Heart left ventricle (tissue), 16 donors: ENCODE data around the gene SEC14L5. TPM values are rescaled to one million over a fixed set of nuclear protein-coding genes. Genes with fewer than 3 reads are reported as not detected.

Experiments used
- ATAC-seq, 4 donors: fragments of 200-7000 bp; cut with Tn5 transposase; one replicate each; pipeline ENCODE4 v1.9.1; 2020 to 2022; ENCODE audit warnings: moderate library complexity in 4 of 4, mild to moderate bottlenecking in 3 of 4, moderate number of reproducible peaks in 1 of 4
- DNase-seq, 5 donors: peaks; one replicate each; pipeline ENCODE4 v3.0.0-alpha.2; 2020
- H3K27ac ChIP-seq, 12 donors: fragments of 200-600 bp; sonication (generic) in 4 of 12; one replicate each; pipeline versions ENCODE4 v1.5.0 to v1.8.0; 2016 to 2022; ENCODE audit warnings: mild to moderate bottlenecking in 2 of 12
- H3K27me3 ChIP-seq, 9 donors: fragments of 200-600 bp; sonication (generic) in 2 of 9; one replicate each; pipeline versions ENCODE4 v1.5.1 to v1.8.0; 2016 to 2022; ENCODE audit warnings: mild to moderate bottlenecking in 3 of 9
- H3K36me3 ChIP-seq, 9 donors: fragments of 200-600 bp; sonication (generic) in 2 of 9; one replicate each; pipeline versions ENCODE4 v1.5.0 to v1.8.0; 2018 to 2022; ENCODE audit warnings: mild to moderate bottlenecking in 2 of 9
- H3K4me1 ChIP-seq, 12 donors: fragments of 200-600 bp; sonication (generic) in 4 of 12; one replicate each; pipeline versions ENCODE4 v1.5.0 to v1.8.0; 2016 to 2022; ENCODE audit warnings: mild to moderate bottlenecking in 3 of 12
- H3K4me3 ChIP-seq, 12 donors: fragments of 200-600 bp; sonication (generic) in 4 of 12; one replicate each; pipeline versions ENCODE4 v1.5.0 to v1.8.0; 2017 to 2022; ENCODE audit warnings: mild to moderate bottlenecking in 9 of 12, moderate library complexity in 4 of 12
- H3K9me3 ChIP-seq, 12 donors: fragments of 200-600 bp; sonication (generic) in 4 of 12; one replicate each; pipeline versions ENCODE4 v1.5.0 to v1.8.0; 2016 to 2022; ENCODE audit warnings: mild to moderate bottlenecking in 1 of 12
- CTCF ChIP-seq, 12 donors: fragments of 200-600 bp; sonication (generic) in 4 of 12; IDR thresholded peaks; one replicate each; pipeline versions ENCODE4 v1.5.0 to v1.8.0; 2018 to 2022; ENCODE audit warnings: antibody characterized with exemption in 12 of 12, mild to moderate bottlenecking in 5 of 12
- POLR2A ChIP-seq, 2 donors: fragments of 450-650 bp; IDR thresholded peaks; one replicate each; pipeline ENCODE4 v1.6.1; 2017; ENCODE audit warnings: antibody characterized with exemption in 2 of 2, mild to moderate bottlenecking in 2 of 2, moderate library complexity in 2 of 2
- WGBS, 4 donors: extraction: QIAGEN DNeasy Blood & Tissue Kit in 2 of 4; methylation state at CpG; one replicate each; pipeline versions ENCODE4 v1.1.5 to v1.1.7; 2013 to 2018; 5-methylcytosine and 5-hydroxymethylcytosine counted together
- intact Hi-C, 10 donors: fragments of 100-400 bp; cut with DNase I; formaldehyde crosslinking; loops; one replicate each; pipeline versions ENCODE4 v1.11.1 to v1.14.2; 2022
- polyA plus RNA-seq, 2 donors: library from polyadenylated mRNA; stranded (reverse); fragments of 200-250 nt; gene quantifications; one replicate each; pipeline ENCODE4 v1.2.3, GENCODE V29; 2013
- total RNA-seq, 9 donors: library from RNA; depleted of rRNA in 2 of 9; stranded (reverse); fragments of >200 nt in 2 of 9; fragmentation: NEBNext Ultra II Directional in 3 of 9; extraction: Animal tissue kit (Norgen Biotek cat#: 25700) in 3 of 9; gene quantifications; one replicate each; pipeline versions ENCODE4 v1.1.0 to v1.2.4, GENCODE V29; 2016 to 2023
- donor health status: ischemic (EF 13 %, LVEDD 7.1; RV severe dilation, severe dysfunction).
- donor health status: healthy with polysubstance abuse.
- donor health status: DM: no; HTN: yes; CAD: no.
- donor health status: DM: no; HTN: no; CAD: no.
- donor health status: ischemic (EF 25% LVEDD 6.9; RV normal size, moderate dysfunction).
- donor health status: ischemic (EF 25% LVEDD 5.7; RV mildly dilated, moderate dysfunction).
- donor health status: healthy.
- donor health status: DM: yes; HTN: yes; CAD: no.
- donor health status: ischemic (EF 35%, LVEDD 5.7; RV mildly dilated, moderate dysfunction).
- donor health status: nonischemic (EF 11% LVEDD 7.7; RV severe dilation, severe dysfunction).
- donor health status: DM: yes; HTN: yes; CAD: no.
- donor health status: PGD.
- donor health status: ischemic (EF 29% LVEDD 5.4; RV normal size, mild dysfunction).
- donor health status: nonischemic (EF 23%, LVEDD 6.1; RV moderate dilation, normal function).

Gene SEC14L5
- total and polyA plus RNA-seq, 11 donors, result 0.11 to 25.4 (median 5.7) TPM

DNA sequence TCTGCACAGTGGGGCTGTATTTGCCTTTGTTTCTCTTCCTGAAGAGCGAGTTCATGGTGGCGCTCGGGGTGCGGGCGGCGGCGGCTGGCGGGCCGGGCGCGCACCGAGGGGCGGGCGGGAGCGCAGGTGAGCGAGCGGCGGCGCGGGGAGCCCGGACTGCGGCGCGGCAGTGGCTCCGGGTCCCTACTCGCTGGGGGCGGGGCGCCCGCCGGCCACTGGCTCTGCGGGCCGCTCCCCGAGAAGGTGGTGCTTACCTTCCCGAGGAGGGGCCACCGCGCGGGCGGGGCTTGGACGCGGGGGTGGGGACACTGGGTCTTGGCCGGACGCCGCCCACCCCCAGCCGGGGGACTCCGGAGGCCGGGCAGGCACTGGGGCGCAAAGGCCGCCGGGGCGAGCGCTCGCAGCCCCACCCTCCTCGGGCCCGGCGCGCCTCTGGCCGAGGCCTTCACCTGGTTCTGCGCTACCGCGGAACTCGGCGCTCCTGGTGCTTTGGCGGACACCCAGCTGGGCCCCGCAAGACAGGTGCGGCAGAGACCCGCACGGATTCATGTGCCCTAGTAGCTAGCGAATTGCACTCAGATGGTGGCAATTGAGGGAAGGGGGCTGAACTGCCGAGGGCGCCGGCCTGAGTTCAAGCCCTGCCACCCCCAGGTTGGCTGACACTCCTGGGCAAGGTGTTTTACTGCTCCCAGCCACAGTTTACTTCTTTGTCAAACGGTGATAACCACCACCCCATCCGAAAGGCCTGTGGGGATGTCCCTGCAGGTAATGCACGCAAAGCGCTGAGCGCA lies 20.9 kb upstream of the SEC14L5 start, which contains the start of gene PPL:
Gene PPL (minus strand): TSS at position 158 of the 791 bp plus-strand sequence. CDS start 103 bp downstream, at position 55.
- peak; percentile 61 to 82 (median 69) for DNase-seq
- peaks cover 0 to 29% (median 13%) of the 10 kb centered on the region in 12 donors for H3K4me1 ChIP-seq
- intact Hi-C loops, result loop anchor here in 3 of 10 donors (5.0 kb wide), 3 partner anchors 45 to 85 kb away; no protein-coding TSS in a partner anchor

GRCh38 chr16:4937782-4938682 lies 20.1 kb upstream of the SEC14L5 start:
- no peak overlapping the region for H3K27ac ChIP-seq
- H3K4me3 ChIP-seq, result no peak overlapping the region
- no peak for TF ChIP-seq CTCF (IDR thresholded peaks at IDR 0.05)
- no peak for TF ChIP-seq POLR2A (IDR thresholded peaks at IDR 0.05)
- intact Hi-C loops, result loop anchor here in 3 of 10 donors (5.0 kb wide), 3 partner anchors 46 to 86 kb away; no protein-coding TSS in a partner anchor
- DNase-seq (no peak), ATAC-seq (no peak)
- H3K36me3 ChIP-seq, result no peaks in the 10 kb centered on the region
- 86 to 90% (median 88%) methylated on average over 16 of the region's 16 CpGs for WGBS, 4 donors
- H3K9me3 ChIP-seq, result no peaks in the 10 kb centered on the region
- peaks cover 0 to 40% (median 5%) of the 10 kb centered on the region in 9 donors for H3K27me3 ChIP-seq
- peaks cover 0 to 31% (median 19%) of the 10 kb centered on the region in 12 donors for H3K4me1 ChIP-seq

More for the DNA sequence above, 20.9 kb upstream of the SEC14L5 start, which contains the start of gene PPL:
- Histone ChIP-seq H3K36me3 (no peaks in the 10 kb centered on the region), H3K9me3 (no peaks in the 10 kb centered on the region), H3K27me3 (peaks cover 0 to 40% (median 5%) of the 10 kb centered on the region in 9 donors), H3K4me3 (peak within 1 kb of the TSS; percentile 38 to 63 (median 52)), H3K27ac (peak within 1 kb of the TSS in 4 of 12 donors; percentile 24 to 61 (median 48))
- ATAC-seq, result peak; percentile 23 to 66 (median 56)
- no peak for TF ChIP-seq CTCF (IDR thresholded peaks at IDR 0.05)
- no peak for TF ChIP-seq POLR2A (IDR thresholded peaks at IDR 0.05)
- 9 to 74% (median 15%) methylated on average over 7 to 76 of the region's 76 CpGs for WGBS, 4 donors

- Histone ChIP-seq H3K27me3 (peaks cover 0 to 40% (median 5%) of the 10 kb centered on the region in 9 donors), H3K36me3 (no peaks in the 10 kb centered on the region), H3K4me3 (no peak overlapping the region), H3K4me1 (peaks cover 0 to 37% (median 24%) of the 10 kb centered on the region in 12 donors), H3K27ac (no peak overlapping the region), H3K9me3 (no peaks in the 10 kb centered on the region)
- no peak for ATAC-seq
- DNase-seq, result no peak
- no peak for TF ChIP-seq POLR2A (IDR thresholded peaks at IDR 0.05)
- no peak for TF ChIP-seq CTCF (IDR thresholded peaks at IDR 0.05)
- WGBS, 4 donors, result 79 to 82% (median 80%) methylated on average over 5 of the region's 5 CpGs
- intact Hi-C loops, result loop anchor here in 3 of 10 donors (5.0 kb wide), 3 partner anchors 46 to 86 kb away; no protein-coding TSS in a partner anchor
These were observed 19.5 kb upstream of the SEC14L5 start for GRCh38 chr16:4938683-4939030.
